Mesendoderm (in vitro differentiated cells): ENCODE data around the gene IFNGR1.
"Not testable (repeated sequence)": the region's sequence is repeated elsewhere in the genome, so short reads cannot be mapped to it uniquely, and the experiment has no call there.

ENCODE experiments used
- DNase-seq: peaks from one replicate; pipeline ENCODE4 v3.0.0; 2013
- H2AK5ac ChIP-seq: 2 replicates; pipeline ENCODE4 v1.6.1; 2013; ENCODE audit warnings: low read length, inconsistent platforms
- H2BK120ac ChIP-seq: 2 replicates; pipeline ENCODE4 v1.6.1; 2013; ENCODE audit warnings: low read depth, mild to moderate bottlenecking, low read length, moderate library complexity, mixed read lengths
- H2BK15ac ChIP-seq: replicated peaks from 2 replicates; pipeline ENCODE4 v1.6.1; 2013; ENCODE audit warnings: low read depth, mild to moderate bottlenecking, moderate library complexity
- H2BK5ac ChIP-seq: 2 replicates; pipeline ENCODE4 v1.6.1; 2013; ENCODE audit warnings: low read length, inconsistent platforms
- H3K18ac ChIP-seq: 2 replicates; pipeline ENCODE4 v1.6.1; 2013; ENCODE audit warnings: mild to moderate bottlenecking, low read length, mixed read lengths
- H3K23ac ChIP-seq: one replicate; pipeline ENCODE4 v1.6.1; 2013; ENCODE audit warnings: low read length
- H3K27ac ChIP-seq: 2 replicates; pipeline ENCODE4 v1.5.1; 2013; ENCODE audit warnings: low read depth, mild to moderate bottlenecking, inconsistent platforms, low read length, moderate library complexity
- H3K27me3 ChIP-seq: 2 replicates; pipeline ENCODE4 v1.6.1; 2013; ENCODE audit warnings: low read length, control low read depth, mild to moderate bottlenecking, inconsistent platforms; ENCODE audit not compliant: insufficient read depth, poor library complexity
- H3K36me3 ChIP-seq: 2 replicates; pipeline ENCODE4 v1.6.1; 2013; ENCODE audit warnings: low read length, inconsistent platforms; ENCODE audit not compliant: control insufficient read depth, insufficient read depth
- H3K4ac ChIP-seq: one replicate; pipeline ENCODE4 v1.6.1; 2013; ENCODE audit warnings: low read depth, mild to moderate bottlenecking, low read length, moderate library complexity
- H3K4me1 ChIP-seq: 2 replicates; pipeline ENCODE4 v1.6.1; 2013; ENCODE audit warnings: low read depth, low read length, inconsistent platforms; ENCODE audit not compliant: control insufficient read depth
- H3K4me2 ChIP-seq: 2 replicates; pipeline ENCODE4 v1.6.1; 2013; ENCODE audit warnings: low read length
- H3K4me3 ChIP-seq: 2 replicates; pipeline ENCODE4 v1.5.1; 2013; ENCODE audit warnings: mild to moderate bottlenecking, low read length
- H3K56ac ChIP-seq: one replicate; pipeline ENCODE4 v1.6.1; 2013; ENCODE audit warnings: low read length
- H3K79me1 ChIP-seq: 2 replicates; pipeline ENCODE4 v1.6.1; 2013; ENCODE audit warnings: low read length, inconsistent platforms
- H3K79me2 ChIP-seq: 2 replicates; pipeline ENCODE4 v1.6.1; 2013; ENCODE audit warnings: mild to moderate bottlenecking, low read length; ENCODE audit not compliant: control insufficient read depth, insufficient read depth
- H3K9ac ChIP-seq: 2 replicates; pipeline ENCODE4 v1.6.1; 2013; ENCODE audit warnings: low read length, inconsistent platforms
- H4K5ac ChIP-seq: one replicate; pipeline ENCODE4 v1.6.1; 2013; ENCODE audit warnings: low read length
- H4K8ac ChIP-seq: one replicate; pipeline ENCODE4 v1.6.1; 2013; ENCODE audit warnings: low read depth, mild to moderate bottlenecking, control low read depth, low read length, moderate library complexity
- WGBS: extraction: QIAGEN DNeasy Blood & Tissue Kit; methylation state at CpG from one replicate; pipeline ENCODE4 v1.1.7; 2013; ENCODE audit warnings: low lambda C conversion rate, missing lambda C conversion rate; ENCODE audit not compliant: insufficient coverage; ENCODE audit errors: extremely low coverage; 5-methylcytosine and 5-hydroxymethylcytosine counted together

IFNGR1 gene

GRCh38 chr6:137215630-137216029, 3.6 kb downstream of the IFNGR1 start:
- not testable (repeated sequence) for H3K9ac ChIP-seq, H4K8ac ChIP-seq, H3K4ac ChIP-seq, H3K27me3 ChIP-seq, H2AK5ac ChIP-seq, H2BK5ac ChIP-seq, H3K23ac ChIP-seq, H3K27ac ChIP-seq, DNase-seq, H3K4me1 ChIP-seq, H3K18ac ChIP-seq, H2BK15ac ChIP-seq, H2BK120ac ChIP-seq, H3K4me3 ChIP-seq, H3K36me3 ChIP-seq, H3K56ac ChIP-seq, H3K4me2 ChIP-seq, H4K5ac ChIP-seq
- no CpG with 5 or more reads among the region's 3 CpGs for WGBS
- peaks cover 19% of the 10 kb centered on the region for H3K79me1 ChIP-seq
- H3K79me2 ChIP-seq, result peaks cover 51% of the 10 kb centered on the region

- no peak overlapping the region for H2AK5ac ChIP-seq
- no peak overlapping the region for H2BK15ac ChIP-seq
- DNase-seq, result no peak
- no peak overlapping the region for H2BK5ac ChIP-seq
- WGBS, result no CpG with 5 or more reads among the region's 3 CpGs
- H3K27me3 ChIP-seq, result no peaks in the 10 kb centered on the region
- H3K23ac ChIP-seq, result no peak overlapping the region
- no peak overlapping the region for H3K4ac ChIP-seq
- no peak overlapping the region for H3K56ac ChIP-seq
- no peak overlapping the region for H3K9ac ChIP-seq
- no peak overlapping the region for H3K4me3 ChIP-seq
- no peak overlapping the region for H4K8ac ChIP-seq
- H3K79me1 ChIP-seq, result peaks cover 19% of the 10 kb centered on the region
- no peak overlapping the region for H4K5ac ChIP-seq
- H3K27ac ChIP-seq, result no peak overlapping the region
- H3K4me2 ChIP-seq, result no peak overlapping the region
- no peaks in the 10 kb centered on the region for H3K36me3 ChIP-seq
- no peak overlapping the region for H3K18ac ChIP-seq
- H2BK120ac ChIP-seq, result no peak overlapping the region
- H3K4me1 ChIP-seq, result peaks cover 4% of the 10 kb centered on the region
- H3K79me2 ChIP-seq, result peaks cover 51% of the 10 kb centered on the region
Measured at GRCh38 chr6:137214931-137215330, 4.3 kb downstream of the IFNGR1 start.

GRCh38 chr6:137213813-137214212, 5.4 kb downstream of the IFNGR1 start:
- Histone ChIP-seq H3K4ac (no peak overlapping the region), H2BK5ac (no peak overlapping the region), H3K56ac (no peak overlapping the region), H3K27ac (no peak overlapping the region), H3K79me2 (peaks cover 51% of the 10 kb centered on the region), H3K79me1 (peaks cover 20% of the 10 kb centered on the region), H4K8ac (no peak overlapping the region), H2BK15ac (no peak overlapping the region), H4K5ac (no peak overlapping the region), H3K18ac (no peak overlapping the region), H3K4me1 (peaks cover 4% of the 10 kb centered on the region), H2AK5ac (no peak overlapping the region), H3K27me3 (no peaks in the 10 kb centered on the region), H3K9ac (no peak overlapping the region), H3K4me2 (no peak overlapping the region), H2BK120ac (no peak overlapping the region), H3K23ac (no peak overlapping the region), H3K36me3 (no peaks in the 10 kb centered on the region), H3K4me3 (no peak overlapping the region)
- WGBS, result no CpG with 5 or more reads among the region's 2 CpGs
- DNase-seq, result no peak

- H3K18ac ChIP-seq, result no peak overlapping the region
- H3K4me2 ChIP-seq, result no peak overlapping the region
- no peak overlapping the region for H3K23ac ChIP-seq
- no peak overlapping the region for H3K27ac ChIP-seq
- no peak overlapping the region for H3K56ac ChIP-seq
- H3K79me2 ChIP-seq, result peaks cover 46% of the 10 kb centered on the region
- no peak overlapping the region for H2BK15ac ChIP-seq
- H3K4me1 ChIP-seq, result peaks cover 4% of the 10 kb centered on the region
- no peak overlapping the region for H3K4me3 ChIP-seq
- H2AK5ac ChIP-seq, result no peak overlapping the region
- peaks cover 16% of the 10 kb centered on the region for H3K79me1 ChIP-seq
- no peak overlapping the region for H4K5ac ChIP-seq
- no peak for DNase-seq
- H4K8ac ChIP-seq, result no peak overlapping the region
- H2BK120ac ChIP-seq, result no peak overlapping the region
- H3K27me3 ChIP-seq, result no peaks in the 10 kb centered on the region
- no peak overlapping the region for H3K4ac ChIP-seq
- no peak overlapping the region for H3K9ac ChIP-seq
- no peaks in the 10 kb centered on the region for H3K36me3 ChIP-seq
- no CpG with 5 or more reads among the region's 4 CpGs for WGBS
- H2BK5ac ChIP-seq, result no peak overlapping the region
Measured at GRCh38 chr6:137213331-137213740, 5.8 kb downstream of the IFNGR1 start.

GRCh38 chr6:137211910-137212309, 7.3 kb downstream of the IFNGR1 start:
- Histone ChIP-seq H3K79me1 (peaks cover 7% of the 10 kb centered on the region), H3K27ac (no peak overlapping the region), H3K23ac (no peak overlapping the region), H3K27me3 (no peaks in the 10 kb centered on the region), H2AK5ac (no peak overlapping the region), H3K9ac (no peak overlapping the region), H3K4me1 (no peaks in the 10 kb centered on the region), H3K4me2 (no peak overlapping the region), H3K79me2 (peaks cover 32% of the 10 kb centered on the region), H2BK120ac (no peak overlapping the region), H3K4me3 (no peak overlapping the region), H2BK15ac (no peak overlapping the region), H3K56ac (no peak overlapping the region), H4K5ac (no peak overlapping the region), H4K8ac (no peak overlapping the region), H2BK5ac (no peak overlapping the region), H3K36me3 (no peaks in the 10 kb centered on the region), H3K4ac (no peak overlapping the region), H3K18ac (no peak overlapping the region)
- no peak for DNase-seq
- WGBS, result no CpG with 5 or more reads among the region's 3 CpGs

- Histone ChIP-seq H3K4ac (no peak overlapping the region), H3K9ac (no peak overlapping the region), H4K8ac (no peak overlapping the region), H3K4me2 (no peak overlapping the region), H3K4me3 (no peak overlapping the region), H2BK120ac (no peak overlapping the region), H4K5ac (no peak overlapping the region), H2BK5ac (no peak overlapping the region), H3K27ac (no peak overlapping the region), H3K79me1 (peaks cover 6% of the 10 kb centered on the region), H3K36me3 (no peaks in the 10 kb centered on the region), H2AK5ac (no peak overlapping the region), H3K4me1 (no peaks in the 10 kb centered on the region), H3K27me3 (no peaks in the 10 kb centered on the region), H3K79me2 (peaks cover 23% of the 10 kb centered on the region), H2BK15ac (no peak overlapping the region), H3K56ac (no peak overlapping the region), H3K18ac (no peak overlapping the region), H3K23ac (no peak overlapping the region)
- DNase-seq, result no peak
Measured at GRCh38 chr6:137210903-137211302, 8.3 kb downstream of the IFNGR1 start.
